ENCODE data around the gene NOL7.

Gene NOL7

GRCh38 chr6:13614926-13615791 lies at the start of gene NOL7:
TSS of gene NOL7 (plus strand) at chr6:13615335. CDS start at chr6:13615359, 24 bp downstream.
- in situ Hi-C loops (cut with MboI; ENCODE audit: low sequenced_read_pairs), result loop anchor here (25.0 kb wide), 1 partner anchor 447 kb away; no protein-coding TSS in a partner anchor

- in situ Hi-C loops (cut with MboI; ENCODE audit: low sequenced_read_pairs), result no loop called here
These were observed 49.2 kb upstream of the NOL7 start for GRCh38 chr6:13565921-13566320.

- in situ Hi-C loops (cut with MboI; ENCODE audit: low sequenced_read_pairs), result no loop called here
These were observed 48.6 kb upstream of the NOL7 start for GRCh38 chr6:13566500-13566899.

GRCh38 chr6:13568970-13569369 lies 46.2 kb upstream of the NOL7 start:
- in situ Hi-C loops (cut with MboI; ENCODE audit: low sequenced_read_pairs), result no loop called here

- in situ Hi-C loops (cut with MboI; ENCODE audit: low sequenced_read_pairs), result no loop called here
These were observed 42.9 kb upstream of the NOL7 start for GRCh38 chr6:13572240-13572639.

- in situ Hi-C loops (cut with MboI; ENCODE audit: low sequenced_read_pairs), result no loop called here
These were observed 42.0 kb upstream of the NOL7 start for GRCh38 chr6:13572951-13573654.

GRCh38 chr6:13573669-13574110 lies 41.4 kb upstream of the NOL7 start:
- in situ Hi-C loops (cut with MboI; ENCODE audit: low sequenced_read_pairs), result no loop called here

GRCh38 chr6:13574149-13574570 lies 41.0 kb upstream of the NOL7 start:
- in situ Hi-C loops (cut with MboI; ENCODE audit: low sequenced_read_pairs), result no loop called here

GRCh38 chr6:13574571-13575376 lies 40.4 kb upstream of the NOL7 start, which contains the start of gene SIRT5:
TSS of gene SIRT5 (plus strand) at chr6:13574601. CDS start at chr6:13584111, 9,510 bp downstream.
- in situ Hi-C loops (cut with MboI; ENCODE audit: low sequenced_read_pairs), result no loop called here

- in situ Hi-C loops (cut with MboI; ENCODE audit: low sequenced_read_pairs), result no loop called here
These were observed 39.8 kb upstream of the NOL7 start for GRCh38 chr6:13575377-13575775.

- in situ Hi-C loops (cut with MboI; ENCODE audit: low sequenced_read_pairs), result no loop called here
These were observed 39.1 kb upstream of the NOL7 start for GRCh38 chr6:13576017-13576416.

- in situ Hi-C loops (cut with MboI; ENCODE audit: low sequenced_read_pairs), result no loop called here
These were observed 37.2 kb upstream of the NOL7 start for GRCh38 chr6:13577926-13578325.

GRCh38 chr6:13579911-13580310 lies 35.2 kb upstream of the NOL7 start:
- in situ Hi-C loops (cut with MboI; ENCODE audit: low sequenced_read_pairs), result no loop called here

GRCh38 chr6:13581700-13582229 lies 33.4 kb upstream of the NOL7 start:
- in situ Hi-C loops (cut with MboI; ENCODE audit: low sequenced_read_pairs), result no loop called here

- in situ Hi-C loops (cut with MboI; ENCODE audit: low sequenced_read_pairs), result no loop called here
These were observed 28.3 kb upstream of the NOL7 start for GRCh38 chr6:13586603-13587542.

- in situ Hi-C loops (cut with MboI; ENCODE audit: low sequenced_read_pairs), result no loop called here
These were observed 25.3 kb upstream of the NOL7 start for GRCh38 chr6:13589801-13590200.

GRCh38 chr6:13590574-13591153 lies 24.5 kb upstream of the NOL7 start:
- in situ Hi-C loops (cut with MboI; ENCODE audit: low sequenced_read_pairs), result no loop called here

GRCh38 chr6:13591205-13591921 lies 23.8 kb upstream of the NOL7 start:
- in situ Hi-C loops (cut with MboI; ENCODE audit: low sequenced_read_pairs), result no loop called here

GRCh38 chr6:13593103-13593502 lies 22.0 kb upstream of the NOL7 start:
- in situ Hi-C loops (cut with MboI; ENCODE audit: low sequenced_read_pairs), result no loop called here
